Brain microvascular endothelial cell (primary cell): ENCODE data around the gene CEP112.

Experiments used
- DNase-seq: peaks from one replicate; pipeline ENCODE4 v3.0.0-alpha.2; 2020
- H3K27ac ChIP-seq: fragments of 250-450 bp; sonication (Bioruptor Pico); 2 replicates; pipeline ENCODE4 v1.5.1; 2020; ENCODE audit warnings: mild to moderate bottlenecking, moderate library complexity
- H3K27me3 ChIP-seq: fragments of 250-450 bp; sonication (Bioruptor Pico); replicated peaks from 2 replicates; pipeline ENCODE4 v1.5.1; 2020; ENCODE audit warnings: mild to moderate bottlenecking
- H3K36me3 ChIP-seq: fragments of 250-450 bp; sonication (Bioruptor Pico); replicated peaks from 2 replicates; pipeline ENCODE4 v1.5.1; 2020; ENCODE audit warnings: mild to moderate bottlenecking
- H3K4me3 ChIP-seq: 2 replicates; pipeline ENCODE4 v1.5.1; 2011; ENCODE audit warnings: low read depth, mild to moderate bottlenecking, control low read depth, low read length, moderate library complexity
- CTCF ChIP-seq: IDR thresholded peaks from 2 replicates; pipeline ENCODE4 v1.5.1; 2011; ENCODE audit warnings: low read depth, mild to moderate bottlenecking, moderate library complexity, low read length, control low read depth, inconsistent platforms; ENCODE audit errors: missing control alignments
- in situ Hi-C: cut with HindIII; loops from 2 replicates; pipeline ENCODE4 v1.10.0; 2017; ENCODE audit warnings: low sequenced_read_pairs, low pct_ligation_motif_present

The CEP112 gene

GRCh38 chr17:65954148-65954449, 237.8 kb downstream of the CEP112 start:
- no peak overlapping the region for H3K27ac ChIP-seq
- H3K27me3 ChIP-seq: no peaks in the 10 kb centered on the region
- no peak for DNase-seq
- no peak overlapping the region for H3K4me3 ChIP-seq
- no peaks in the 10 kb centered on the region for H3K36me3 ChIP-seq
- TF ChIP-seq CTCF: no peak
- in situ Hi-C loops: no loop called here

- in situ Hi-C loops: no loop called here
Measured at GRCh38 chr17:65953316-65954147, 238.4 kb downstream of the CEP112 start.

GRCh38 chr17:65952586-65952985, 239.3 kb downstream of the CEP112 start:
- no peak for DNase-seq
- H3K27me3 ChIP-seq: no peaks in the 10 kb centered on the region
- no peak for TF ChIP-seq CTCF
- in situ Hi-C loops: no loop called here
- no peak overlapping the region for H3K27ac ChIP-seq
- no peaks in the 10 kb centered on the region for H3K36me3 ChIP-seq
- no peak overlapping the region for H3K4me3 ChIP-seq

More at GRCh38 chr17:65953316-65954147, 238.4 kb downstream of the CEP112 start:
- no peaks in the 10 kb centered on the region for H3K36me3 ChIP-seq
- DNase-seq: no peak
- no peak overlapping the region for H3K27ac ChIP-seq
- H3K4me3 ChIP-seq: no peak overlapping the region
- TF ChIP-seq CTCF: no peak
- no peaks in the 10 kb centered on the region for H3K27me3 ChIP-seq

DNA sequence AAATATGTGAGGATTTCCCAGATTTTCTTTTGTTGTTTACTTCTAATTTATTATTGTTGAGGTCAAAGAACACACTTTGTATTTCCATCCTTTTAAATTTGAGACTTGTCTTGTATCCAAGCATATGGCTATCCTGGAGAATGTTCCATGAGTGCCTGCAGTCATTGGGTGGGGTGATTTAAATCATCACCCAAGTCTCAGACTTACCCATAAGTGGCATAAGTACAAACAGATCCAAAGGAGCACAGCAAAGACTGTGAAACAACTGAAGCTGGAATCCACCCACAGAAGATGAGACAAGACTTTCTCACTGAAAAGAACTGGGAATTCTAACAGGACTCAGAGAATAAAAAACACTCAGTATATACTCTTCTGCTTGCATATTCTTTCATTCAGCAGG, 239.9 kb downstream of the CEP112 start:
- no peak overlapping the region for H3K27ac ChIP-seq
- no peak for DNase-seq
- no peaks in the 10 kb centered on the region for H3K36me3 ChIP-seq
- H3K4me3 ChIP-seq: no peak overlapping the region
- H3K27me3 ChIP-seq: no peaks in the 10 kb centered on the region
- no peak for TF ChIP-seq CTCF
- in situ Hi-C loops: no loop called here

GRCh38 chr17:65947831-65948230, 244.1 kb downstream of the CEP112 start:
- in situ Hi-C loops: no loop called here
- no peak for TF ChIP-seq CTCF
- no peak overlapping the region for H3K4me3 ChIP-seq

GRCh38 chr17:65942592-65942991, 249.3 kb downstream of the CEP112 start:
- DNase-seq: no peak
- H3K4me3 ChIP-seq: no peak overlapping the region
- no peaks in the 10 kb centered on the region for H3K36me3 ChIP-seq
- in situ Hi-C loops: no loop called here
- no peak overlapping the region for H3K27ac ChIP-seq
- TF ChIP-seq CTCF: no peak
- no peaks in the 10 kb centered on the region for H3K27me3 ChIP-seq

More at GRCh38 chr17:65947831-65948230, 244.1 kb downstream of the CEP112 start:
- H3K27me3 ChIP-seq: no peaks in the 10 kb centered on the region
- H3K36me3 ChIP-seq: no peaks in the 10 kb centered on the region
- no peak for DNase-seq
- no peak overlapping the region for H3K27ac ChIP-seq
